ENCODE data around the gene KCNS1. TPM values are rescaled to one million over a fixed set of nuclear protein-coding genes. Genes with fewer than 3 reads are reported as not detected.

The KCNS1 gene
- total RNA-seq, 2 experiments from 2014 or later = not detected

GRCh38 chr20:45110301-45110700 lies 9.4 kb upstream of the KCNS1 start:
- BruUV-seq (replicated peaks) = no TSS peak

GRCh38 chr20:45109634-45110033 lies 8.7 kb upstream of the KCNS1 start:
- POLR2A ChIA-PET = no interaction called here

More at GRCh38 chr20:45110301-45110700, 9.4 kb upstream of the KCNS1 start:
- Histone ChIP-seq H4K20me1 (ENCODE audit: insufficient read depth, low read length) (no peaks in the 10 kb centered on the region), H3K79me2 (ENCODE audit: insufficient read depth, low read depth, low read length) (no peaks in the 10 kb centered on the region), H3K4me2 (ENCODE audit: low read length) (no peak overlapping the region), H3K27ac (ENCODE audit: low read depth, low read length, poor library complexity, severe bottlenecking) (no peak overlapping the region), H3K36me3 (ENCODE audit: insufficient read depth, low read length) (no peaks in the 10 kb centered on the region), H3K9me3 (ENCODE audit: low read length) (no peaks in the 10 kb centered on the region), H3K9me2 (ENCODE audit: insufficient read depth, low read length) (no peaks in the 10 kb centered on the region), H3K4me3 (ENCODE audit: low read depth, low read length, poor library complexity, severe bottlenecking) (no peak overlapping the region), H3K4me1 (ENCODE audit: insufficient read depth, low read length, poor library complexity, severe bottlenecking) (no peaks in the 10 kb centered on the region), H2AFZ (ENCODE audit: low read length) (no peak overlapping the region)
- ChIA-PET POLR2A (no interaction called here), CTCF (ENCODE audit: unreplicated experiment) (no interaction called here)
- TF ChIP-seq CTCF (conservative IDR thresholded peaks at IDR 0.05; ENCODE audit: low read length) = no peak
- no peak for TF ChIP-seq EZH2phosphoT487 (IDR thresholded peaks at IDR 0.05; ENCODE audit: borderline replicate concordance, low read depth, low read length)
- intact Hi-C loops (cut with micrococcal nuclease; ENCODE audit: unreplicated experiment) = no loop called here
- DNase-seq (ENCODE audit: low spot score) = no peak

DNA sequence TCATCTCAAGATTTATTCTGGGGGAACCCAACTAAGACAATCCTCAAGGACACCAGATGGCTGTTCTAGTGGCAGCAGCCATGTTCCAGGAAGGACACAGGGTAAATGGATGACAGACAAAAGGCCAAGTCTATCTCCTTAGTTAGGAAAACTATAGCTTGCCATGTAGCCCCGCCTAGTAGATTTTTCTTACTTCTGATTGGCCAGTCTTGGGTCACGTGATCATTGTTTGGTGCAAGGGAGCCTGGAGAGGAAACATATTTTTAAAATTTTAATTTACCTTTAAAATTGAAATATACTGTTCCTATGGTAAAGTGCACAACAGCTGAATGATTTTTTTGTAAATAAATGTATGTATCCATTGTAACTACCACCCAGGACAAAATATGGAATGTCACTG lies 4.4 kb upstream of the KCNS1 start:
- intact Hi-C loops (cut with micrococcal nuclease; ENCODE audit: unreplicated experiment) = no loop called here
- POLR2A ChIA-PET = interaction anchor here (0.8 kb wide), 1 partner anchor 190 kb away, joined by 3 read pairs; no protein-coding TSS in a partner anchor
- Histone ChIP-seq H3K9me3 (ENCODE audit: low read length) (no peaks in the 10 kb centered on the region), H3K79me2 (ENCODE audit: insufficient read depth, low read depth, low read length) (no peaks in the 10 kb centered on the region), H3K4me1 (ENCODE audit: insufficient read depth, low read length, poor library complexity, severe bottlenecking) (no peaks in the 10 kb centered on the region), H3K4me2 (ENCODE audit: low read length) (no peak overlapping the region), H3K36me3 (ENCODE audit: insufficient read depth, low read length) (no peaks in the 10 kb centered on the region), H3K27ac (ENCODE audit: low read depth, low read length, poor library complexity, severe bottlenecking) (no peak overlapping the region), H2AFZ (ENCODE audit: low read length) (no peak overlapping the region), H3K4me3 (ENCODE audit: low read depth, low read length, poor library complexity, severe bottlenecking) (no peak overlapping the region), H3K9me2 (ENCODE audit: insufficient read depth, low read length) (no peaks in the 10 kb centered on the region), H4K20me1 (ENCODE audit: insufficient read depth, low read length) (no peaks in the 10 kb centered on the region)
- CTCF ChIA-PET (ENCODE audit: unreplicated experiment) = interaction anchor here (1.4 kb wide), 1 partner anchor 9 kb away, joined by 4 read pairs; no protein-coding TSS in a partner anchor
- TF ChIP-seq CTCF (conservative IDR thresholded peaks at IDR 0.05; ENCODE audit: low read length) (no peak), EZH2phosphoT487 (IDR thresholded peaks at IDR 0.05; ENCODE audit: borderline replicate concordance, low read depth, low read length) (no peak)
- DNase-seq (ENCODE audit: low spot score) = no peak
- no TSS peak for BruUV-seq (replicated peaks)

More at GRCh38 chr20:45109634-45110033, 8.7 kb upstream of the KCNS1 start:
- no peak overlapping the region for H3K27ac ChIP-seq (ENCODE audit: low read depth, low read length, poor library complexity, severe bottlenecking)
- CTCF ChIA-PET (ENCODE audit: unreplicated experiment) = no interaction called here
- TF ChIP-seq CTCF (conservative IDR thresholded peaks at IDR 0.05; ENCODE audit: low read length) = no peak
- DNase-seq (ENCODE audit: low spot score) = no peak
- no TSS peak for BruUV-seq (replicated peaks)
- no peak overlapping the region for H3K4me3 ChIP-seq (ENCODE audit: low read depth, low read length, poor library complexity, severe bottlenecking)
- H2AFZ ChIP-seq (ENCODE audit: low read length) = no peak overlapping the region
- H3K9me3 ChIP-seq (ENCODE audit: low read length) = no peaks in the 10 kb centered on the region
- no peaks in the 10 kb centered on the region for H3K79me2 ChIP-seq (ENCODE audit: insufficient read depth, low read depth, low read length)
- H4K20me1 ChIP-seq (ENCODE audit: insufficient read depth, low read length) = no peaks in the 10 kb centered on the region
- H3K36me3 ChIP-seq (ENCODE audit: insufficient read depth, low read length) = no peaks in the 10 kb centered on the region
- no peaks in the 10 kb centered on the region for H3K9me2 ChIP-seq (ENCODE audit: insufficient read depth, low read length)
- no peaks in the 10 kb centered on the region for H3K4me1 ChIP-seq (ENCODE audit: insufficient read depth, low read length, poor library complexity, severe bottlenecking)
- H3K4me2 ChIP-seq (ENCODE audit: low read length) = no peak overlapping the region
- intact Hi-C loops (cut with micrococcal nuclease; ENCODE audit: unreplicated experiment) = no loop called here
